Epidermal melanocyte (primary cell): Measurements from ENCODE around the gene PIK3R6.
A peak's percentile ranks its signal among the peaks of the same experiment; 100 is the strongest.

Experiments used
- DNase-seq: peaks from one replicate; pipeline ENCODE4 v3.0.0; 2011; ENCODE audit warnings: low spot score; ENCODE audit not compliant: insufficient read length

Gene PIK3R6

DNA sequence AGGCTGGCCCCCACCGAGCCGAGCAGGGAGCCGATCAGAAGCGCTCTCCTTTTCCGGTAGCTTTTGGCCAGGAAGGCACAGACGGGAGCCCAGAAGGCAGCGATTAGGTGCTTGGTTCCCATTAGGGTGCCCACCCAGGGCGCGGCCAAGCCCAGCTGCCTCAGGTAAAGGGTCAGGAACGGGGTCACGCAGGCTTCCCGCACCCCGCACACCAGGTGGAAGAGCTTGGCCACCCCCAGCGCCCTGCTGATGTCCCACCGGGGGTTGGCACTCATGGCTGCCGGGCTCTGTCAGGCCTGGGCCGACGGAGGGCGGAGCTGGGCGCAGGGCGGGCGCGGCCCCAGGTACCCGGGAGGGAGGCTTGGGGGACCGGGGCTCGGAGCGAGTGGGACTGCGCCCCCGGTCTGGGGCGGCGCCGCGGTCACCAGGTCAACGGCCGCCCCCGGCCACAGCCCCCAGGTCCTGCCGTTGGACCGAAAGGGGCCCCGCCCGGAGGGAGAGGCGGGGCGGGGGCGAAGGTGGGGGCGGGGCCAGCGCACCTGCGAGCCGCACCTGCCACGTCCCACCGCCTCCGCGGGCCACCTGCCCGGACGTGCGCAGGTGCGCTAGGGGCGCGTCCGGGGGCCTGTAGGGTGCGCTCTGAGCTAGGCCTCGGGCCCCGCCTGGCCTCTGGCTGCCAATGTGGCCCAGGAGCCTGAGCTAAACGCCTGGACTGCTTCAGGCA lies 68.5 kb downstream of the PIK3R6 start, which contains the start of gene MFSD6L:
TSS of gene MFSD6L (minus strand) at position 520 of the 724 bp plus-strand sequence. CDS start at position 275, 245 bp downstream.
- DNase-seq, result no peak

GRCh38 chr17:8798176-8798845 lies 69.2 kb downstream of the PIK3R6 start:
- no peak for DNase-seq

GRCh38 chr17:8797621-8798175 lies 69.8 kb downstream of the PIK3R6 start:
- no peak for DNase-seq

DNA sequence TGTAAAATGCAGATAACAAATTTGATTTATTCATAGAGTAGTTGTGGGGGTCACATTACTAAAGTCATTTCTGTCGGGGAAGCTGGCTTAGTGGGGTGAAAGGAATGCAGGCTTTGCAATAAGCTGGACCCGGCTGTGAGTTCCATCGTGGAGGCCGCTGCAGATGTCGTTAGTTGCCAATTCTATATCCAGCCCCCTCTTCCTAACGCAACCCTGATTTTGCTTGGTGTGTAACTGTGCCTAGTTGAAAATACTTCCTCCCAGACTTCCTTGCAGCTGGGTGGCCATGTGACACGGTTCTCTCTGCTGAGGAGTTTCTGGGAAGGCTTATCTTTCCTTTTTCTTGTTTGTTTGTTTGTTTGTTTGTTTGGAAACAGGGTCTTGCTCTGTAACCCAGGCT lies 72.8 kb downstream of the PIK3R6 start:
- DNase-seq, result no peak

DNA sequence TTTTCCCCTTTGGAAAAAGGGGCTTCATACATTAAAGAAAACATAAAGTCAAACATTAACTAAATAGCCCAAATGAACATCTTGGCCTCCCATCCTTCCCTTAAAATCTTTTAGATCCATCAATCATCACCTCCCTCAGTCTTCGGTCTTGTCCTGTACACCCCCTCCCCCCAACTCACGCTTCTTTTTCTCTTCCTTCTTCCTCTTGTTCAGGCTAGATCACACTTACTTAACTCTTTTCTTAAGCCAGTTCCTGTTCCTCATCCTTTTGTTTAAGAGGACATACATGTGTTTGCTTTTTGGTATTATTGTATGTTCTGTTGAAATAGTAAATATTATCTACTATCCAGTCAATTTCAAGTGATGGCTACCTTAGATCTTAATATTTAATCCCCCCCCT lies 73.8 kb downstream of the PIK3R6 start:
- no peak for DNase-seq

GRCh38 chr17:8792646-8793045 lies 74.8 kb downstream of the PIK3R6 start:
- no peak for DNase-seq

- DNase-seq, result no peak
These were observed 75.6 kb downstream of the PIK3R6 start for GRCh38 chr17:8791910-8792270.

GRCh38 chr17:8791248-8791909 lies 76.1 kb downstream of the PIK3R6 start:
- DNase-seq, result no peak

- DNase-seq, result no peak
These were observed 77.7 kb downstream of the PIK3R6 start for GRCh38 chr17:8789743-8790142.

DNA sequence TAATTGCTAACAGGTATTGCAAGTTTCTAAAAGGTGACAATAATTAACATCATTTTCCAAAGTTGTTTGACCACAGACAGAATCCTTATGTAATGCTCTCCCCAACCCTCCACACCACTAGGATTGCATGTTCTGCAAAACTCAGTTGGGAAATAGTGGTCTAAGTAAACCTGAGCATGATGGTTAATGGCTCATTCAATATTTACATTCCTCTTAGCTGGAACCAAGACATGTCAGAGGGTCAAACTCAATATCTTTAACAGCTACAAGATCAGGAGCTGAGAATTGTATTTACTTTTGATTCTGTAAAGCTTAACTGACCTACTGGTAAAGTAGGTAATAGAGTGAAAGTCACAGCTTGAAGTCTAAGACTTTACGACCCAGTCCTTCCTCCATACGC lies 78.5 kb downstream of the PIK3R6 start:
- no peak for DNase-seq

DNA sequence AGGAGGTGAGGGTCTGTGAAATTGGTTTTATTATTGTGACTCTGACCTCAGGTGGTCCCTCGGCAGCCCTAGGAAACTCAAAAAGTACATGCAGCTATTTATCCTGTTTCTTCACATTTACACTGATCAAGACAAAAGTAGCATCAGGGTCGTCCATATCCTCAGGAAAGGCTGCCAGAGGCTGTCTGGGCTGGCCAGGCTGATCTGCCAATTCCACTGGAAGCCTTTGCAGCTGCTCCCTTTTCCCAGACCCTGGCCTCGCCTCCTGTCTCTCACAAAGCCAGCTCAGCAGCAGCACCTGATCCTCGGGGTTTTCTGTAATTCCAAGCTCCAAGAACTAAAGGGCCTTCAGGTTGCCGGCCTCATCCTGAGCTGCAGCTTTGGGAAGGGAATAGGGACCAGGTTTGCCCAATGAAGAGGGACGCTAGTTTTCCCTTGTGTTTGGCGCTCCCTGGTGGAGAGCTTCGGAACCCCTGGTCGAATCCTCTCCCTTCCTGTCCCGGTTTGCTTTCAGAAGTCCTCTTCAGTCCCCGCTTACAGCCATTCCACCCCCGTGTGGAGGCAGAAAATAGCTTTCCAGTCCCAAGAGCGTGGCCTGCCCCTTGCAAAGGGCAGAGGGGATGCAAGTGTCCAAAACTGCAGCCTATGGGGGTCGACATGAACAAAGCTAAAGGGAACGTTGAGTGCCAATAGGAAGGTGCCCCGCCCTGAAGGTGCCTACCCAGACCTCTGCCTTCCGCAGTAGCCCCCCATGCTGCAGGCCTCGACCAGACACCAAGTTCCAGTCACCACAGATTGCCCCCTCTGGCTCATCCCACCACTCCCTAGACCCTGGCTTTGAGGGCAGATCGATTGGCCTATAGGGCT lies 81.7 kb downstream of the PIK3R6 start:
- peak; percentile 45 for DNase-seq

- DNase-seq, result no peak
These were observed 85.3 kb downstream of the PIK3R6 start for GRCh38 chr17:8782176-8782575.

DNA sequence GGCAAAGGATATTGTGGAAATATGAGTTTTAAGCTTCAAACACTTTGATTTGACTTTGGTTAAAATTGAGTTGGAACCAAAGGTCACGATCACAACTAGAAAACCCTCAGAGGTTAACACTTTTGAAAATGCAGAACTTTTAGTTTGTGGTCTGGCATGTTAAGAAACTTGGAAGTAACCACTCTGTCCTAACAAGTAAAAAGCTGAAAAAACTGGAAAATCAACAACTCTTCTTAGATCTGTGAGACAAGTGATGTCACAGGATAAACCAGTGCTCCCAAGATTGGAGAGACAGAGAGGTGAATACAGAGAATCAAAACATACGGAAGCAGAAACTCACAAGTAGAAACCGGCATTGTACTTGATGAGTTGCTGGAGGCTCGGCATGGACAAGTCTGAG lies 85.7 kb downstream of the PIK3R6 start:
- DNase-seq, result no peak

- DNase-seq, result no peak
These were observed 90.6 kb downstream of the PIK3R6 start for GRCh38 chr17:8776881-8777280.

DNA sequence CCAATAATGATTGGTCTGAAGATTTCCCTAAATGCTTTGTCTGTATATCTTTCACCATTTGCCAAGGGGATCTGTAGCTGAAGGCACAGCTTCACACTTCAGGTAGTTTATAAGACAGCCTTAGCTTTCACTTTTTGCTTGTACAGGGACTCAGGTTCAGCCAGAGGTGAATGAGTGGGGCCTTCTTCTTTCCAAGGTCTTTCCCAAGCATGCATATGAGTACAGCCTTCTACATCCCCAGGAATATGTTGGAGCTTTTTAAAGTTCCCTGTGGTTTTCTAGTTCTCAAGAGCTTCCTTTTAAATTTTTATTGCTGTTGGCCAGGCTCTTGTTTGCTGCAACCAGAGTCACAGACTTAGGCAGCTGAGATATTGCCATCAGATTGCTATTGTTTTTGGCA lies 91.2 kb downstream of the PIK3R6 start:
- DNase-seq, result no peak

DNA sequence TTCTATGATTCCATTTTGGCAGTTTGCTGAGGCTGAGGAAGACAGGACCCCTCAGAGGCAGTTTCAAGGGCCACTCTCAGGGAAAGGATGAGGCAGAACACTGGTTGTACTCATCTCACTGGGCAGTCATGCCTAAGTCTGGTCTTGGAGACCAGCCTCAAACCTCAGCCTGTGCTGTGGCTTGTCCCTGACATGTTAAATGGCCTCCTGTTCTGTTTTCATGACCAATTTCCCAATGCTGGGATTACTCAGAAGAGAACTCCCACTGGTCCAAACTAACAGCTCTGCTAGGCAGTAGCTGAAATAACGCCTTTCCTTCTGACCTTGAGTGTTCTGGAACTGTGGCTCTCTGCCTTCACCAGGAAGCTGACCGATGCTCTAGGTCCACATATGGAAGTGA lies 100.7 kb downstream of the PIK3R6 start:
- no peak for DNase-seq

- DNase-seq, result no peak
These were observed 105.5 kb downstream of the PIK3R6 start for GRCh38 chr17:8762012-8762411.

DNA sequence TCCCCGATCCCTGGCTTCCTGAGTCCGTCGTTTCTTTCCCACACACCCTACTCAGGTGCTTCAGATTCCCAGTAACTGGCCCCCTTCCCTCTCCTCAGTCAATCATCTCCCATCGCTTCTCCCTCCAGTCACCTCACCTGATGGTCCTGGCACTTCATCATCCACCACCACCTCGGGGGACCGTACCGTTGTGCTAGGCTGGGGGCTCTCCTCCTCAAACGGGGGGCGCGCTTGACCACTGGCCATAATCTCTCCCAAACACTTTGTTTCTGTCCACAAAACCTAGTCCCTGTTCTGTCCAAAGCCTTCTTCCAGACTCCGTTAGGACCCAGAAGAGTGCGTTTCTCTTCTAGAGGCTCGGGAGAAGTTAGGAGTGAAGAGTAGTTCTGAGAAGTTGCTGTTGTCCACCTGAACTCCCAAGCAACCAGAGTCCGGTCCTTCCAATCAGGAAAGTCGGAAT lies 109.3 kb downstream of the PIK3R6 start, which contains the start of gene SPDYE4:
TSS of gene SPDYE4 (minus strand) at position 410 of the 460 bp plus-strand sequence. CDS start at position 246, 164 bp downstream.
- no peak for DNase-seq

DNA sequence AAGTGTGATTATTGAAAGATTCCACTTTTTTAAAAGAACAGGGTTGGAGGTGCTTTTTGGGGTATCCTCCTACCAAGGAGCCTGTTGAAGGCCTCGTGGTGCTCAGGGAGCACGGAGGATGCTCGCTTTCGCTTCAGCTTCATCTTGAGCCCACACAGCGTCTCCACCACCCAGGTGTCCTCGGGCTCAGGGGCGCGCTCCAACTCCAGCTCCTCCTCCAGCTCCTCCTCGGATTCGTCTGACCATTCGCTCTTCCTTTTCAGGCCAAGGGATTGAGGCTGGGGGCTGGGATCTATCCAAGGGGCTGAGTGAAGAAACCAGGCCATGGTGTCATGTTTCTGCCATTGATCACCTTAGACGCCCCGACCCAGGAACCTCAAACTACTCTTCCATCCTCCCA lies 110.3 kb downstream of the PIK3R6 start:
- DNase-seq, result no peak

- no peak for DNase-seq
These were observed 111.8 kb downstream of the PIK3R6 start for GRCh38 chr17:8755590-8756255.
